Common myeloid progenitor, CD34-positive (primary cell): ENCODE data around the gene KCNIP3.
"Not testable (repeated sequence)": the region's sequence is repeated elsewhere in the genome, so short reads cannot be mapped to it uniquely, and the experiment has no call there.

Experiments used
- CTCF ChIA-PET: fragments of 350-600 bp; sonication (Branson Sonifier 250); formaldehyde crosslinking; loops from one replicate; lab custom pipeline; 2021; ENCODE audit warnings: antibody characterized with exemption; lab: Charles Lee
- POLR2A ChIA-PET: fragments of 350-600 bp; sonication (Branson Sonifier 250); formaldehyde crosslinking; loops from one replicate; lab custom pipeline; 2021; ENCODE audit warnings: antibody characterized with exemption; lab: Charles Lee
- DNase-seq, 3 donors: peaks; one replicate each; pipeline versions ENCODE4 v3.0.0 to v3.0.0-alpha.2; 2013
- H3K27ac ChIP-seq, 2 experiments: 1 replicate in 1 of 2; 2 replicates in 1 of 2; pipeline ENCODE4 v1.7.0; 2013; ENCODE audit warnings: inconsistent platforms in 2 of 2, low read length in 2 of 2, mild to moderate bottlenecking in 2 of 2, low read depth in 1 of 2, moderate library complexity in 1 of 2; ENCODE audit not compliant: severe bottlenecking in 2 of 2, insufficient read depth in 1 of 2, poor library complexity in 1 of 2
- H3K27me3 ChIP-seq, 5 experiments: replicated peaks in 2 of 5; 1 replicate in 3 of 5; 2 replicates in 2 of 5; pipeline versions ENCODE4 v1.6.1 to v1.7.0; 2013; ENCODE audit warnings: low read length in 4 of 5, mild to moderate bottlenecking in 2 of 5, moderate library complexity in 2 of 5, inconsistent platforms in 1 of 5; ENCODE audit not compliant: insufficient read depth in 5 of 5, control insufficient read depth in 4 of 5
- H3K36me3 ChIP-seq, 4 experiments: 1 replicate in 2 of 4; 2 replicates in 2 of 4; pipeline versions ENCODE4 v1.6.1 to v1.7.0; 2013; ENCODE audit warnings: low read length in 3 of 4, control low read depth in 1 of 4, mild to moderate bottlenecking in 1 of 4; ENCODE audit not compliant: control insufficient read depth in 4 of 4, insufficient read depth in 4 of 4
- H3K4me1 ChIP-seq, 4 experiments: 1 replicate in 3 of 4; 2 replicates in 1 of 4; pipeline versions ENCODE4 v1.6.1 to v1.7.1; 2013; ENCODE audit warnings: low read length in 3 of 4, mild to moderate bottlenecking in 3 of 4, control low read depth in 1 of 4, inconsistent platforms in 1 of 4, moderate library complexity in 1 of 4; ENCODE audit not compliant: control insufficient read depth in 4 of 4, insufficient read depth in 4 of 4; ENCODE audit errors: control extremely low read depth in 1 of 4
- H3K4me3 ChIP-seq, 7 experiments: 1 replicate in 4 of 7; 2 replicates in 3 of 7; pipeline versions ENCODE4 v1.5.1 to v1.7.0; 2013; ENCODE audit warnings: mild to moderate bottlenecking in 7 of 7, low read length in 6 of 7, moderate library complexity in 6 of 7, inconsistent platforms in 2 of 7, low read depth in 2 of 7, control low read depth in 1 of 7; ENCODE audit not compliant: insufficient read depth in 4 of 7, control insufficient read depth in 1 of 7; ENCODE audit errors: extremely low read depth in 1 of 7
- H3K9me3 ChIP-seq, 5 experiments: 1 replicate in 4 of 5; 2 replicates in 1 of 5; pipeline versions ENCODE4 v1.6.1 to v1.7.1; 2013; ENCODE audit warnings: low read length in 4 of 5, mild to moderate bottlenecking in 2 of 5, inconsistent platforms in 1 of 5, low read depth in 1 of 5, moderate library complexity in 1 of 5; ENCODE audit not compliant: control insufficient read depth in 4 of 5, insufficient read depth in 2 of 5; ENCODE audit errors: control extremely low read depth in 1 of 5
- WGBS: methylation state at CpG from one replicate; pipeline ENCODE4 v1.1.5; 2013; ENCODE audit not compliant: insufficient coverage; 5-methylcytosine and 5-hydroxymethylcytosine counted together

Gene KCNIP3

DNA sequence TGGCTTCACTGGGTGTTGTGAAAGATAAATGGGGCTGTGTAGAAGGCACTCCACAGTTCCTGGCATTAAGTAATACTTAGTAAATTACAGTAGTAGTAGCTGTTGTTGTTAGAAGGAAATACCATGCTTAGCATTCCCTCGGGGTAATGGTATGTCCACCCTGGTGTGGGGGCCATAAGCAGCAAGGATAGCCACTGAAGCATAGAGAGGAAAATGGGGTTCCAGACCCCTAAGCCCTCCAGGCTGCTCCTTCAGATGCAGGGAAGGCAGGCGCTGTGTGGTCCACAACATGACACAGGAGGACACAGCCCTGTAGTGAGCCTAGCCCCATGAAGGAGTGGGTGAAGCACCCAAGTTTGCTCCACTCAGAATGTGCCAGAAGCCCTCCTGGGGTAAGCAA lies 136.8 kb downstream of the KCNIP3 start:
- H3K4me3 ChIP-seq, POLR2A ChIA-PET, H3K27ac ChIP-seq, CTCF ChIA-PET, H3K4me1 ChIP-seq, H3K36me3 ChIP-seq, H3K27me3 ChIP-seq, H3K9me3 ChIP-seq, DNase-seq: not testable (repeated sequence)
- no CpG with 5 or more reads among the region's 2 CpGs for WGBS

DNA sequence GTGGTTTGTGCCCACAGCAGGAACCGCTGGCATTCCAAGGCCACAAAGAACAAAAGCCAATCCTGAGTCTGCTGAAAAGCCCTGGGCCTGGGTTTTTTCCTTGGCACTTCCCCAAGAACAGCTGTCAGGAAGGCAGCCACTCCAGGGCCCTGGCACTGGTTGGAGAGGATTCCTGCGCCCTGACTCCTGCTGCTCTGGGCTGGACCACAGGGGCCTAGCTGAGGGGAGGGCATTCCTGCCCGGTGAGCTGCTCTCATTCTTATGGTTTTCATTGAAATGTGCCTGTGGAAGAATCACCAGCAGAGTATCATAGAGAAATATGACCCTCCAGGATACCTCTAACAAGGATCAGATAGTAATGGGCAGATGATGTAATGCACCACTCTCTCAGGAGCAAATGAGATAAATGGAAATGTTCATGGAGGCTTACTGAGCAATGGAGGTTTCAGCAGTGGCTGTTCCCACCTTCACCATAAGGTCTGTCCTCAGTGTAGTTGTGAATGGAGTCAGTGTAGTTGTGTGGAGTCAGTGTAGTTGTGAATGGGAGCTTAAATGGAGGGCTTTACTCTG lies 137.4 kb downstream of the KCNIP3 start:
- H3K4me1 ChIP-seq, H3K27ac ChIP-seq, DNase-seq, POLR2A ChIA-PET, H3K27me3 ChIP-seq, H3K36me3 ChIP-seq, CTCF ChIA-PET, H3K9me3 ChIP-seq, H3K4me3 ChIP-seq: not testable (repeated sequence)
- WGBS = no CpG with 5 or more reads among the region's 3 CpGs

DNA sequence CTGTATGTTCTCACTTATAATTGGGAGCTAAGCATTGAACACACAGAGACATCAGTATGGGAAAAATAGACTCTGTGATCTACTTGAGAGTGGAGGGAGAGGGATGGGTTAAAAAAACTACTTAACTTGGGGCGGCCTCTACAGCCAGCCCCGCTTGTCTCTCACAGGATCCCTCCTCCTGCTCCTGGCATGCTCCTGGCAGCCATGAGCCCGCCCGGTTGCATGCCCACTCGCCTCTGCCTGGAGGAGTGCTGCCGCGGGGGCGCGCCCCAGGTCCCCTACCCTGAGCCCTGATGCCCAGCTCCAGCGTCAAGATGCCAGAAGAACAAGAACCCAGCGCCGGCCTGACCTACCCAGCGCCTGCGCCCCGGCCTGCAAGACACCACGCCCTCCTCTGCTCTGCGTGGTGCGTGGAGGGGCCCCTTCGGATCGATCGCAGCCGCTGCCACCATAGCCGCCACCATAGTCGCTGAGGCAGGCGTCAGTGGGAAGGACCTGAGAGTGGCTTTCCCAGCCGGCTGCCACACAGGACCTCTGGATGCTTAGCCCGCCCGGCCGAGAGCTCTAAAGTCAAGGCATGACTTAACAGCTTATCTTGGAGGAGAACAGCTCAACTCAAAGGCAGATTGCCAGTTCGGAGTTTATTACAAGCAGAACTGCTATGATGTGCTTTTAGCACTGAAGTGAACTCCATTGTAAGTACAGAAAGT lies 138.2 kb downstream of the KCNIP3 start:
- DNase-seq, H3K27me3 ChIP-seq, H3K27ac ChIP-seq, H3K36me3 ChIP-seq, POLR2A ChIA-PET, CTCF ChIA-PET, H3K4me1 ChIP-seq, H3K9me3 ChIP-seq, H3K4me3 ChIP-seq: not testable (repeated sequence)
- WGBS = no CpG with 5 or more reads among the region's 30 CpGs
